Mesendoderm (in vitro differentiated cells): ENCODE measurements around the gene TTC39A.

Source experiments
- DNase-seq: peaks from one replicate; pipeline ENCODE4 v3.0.0; 2013
- H2AK5ac ChIP-seq: 2 replicates; pipeline ENCODE4 v1.6.1; 2013; ENCODE audit warnings: low read length, inconsistent platforms
- H2BK120ac ChIP-seq: 2 replicates; pipeline ENCODE4 v1.6.1; 2013; ENCODE audit warnings: low read depth, mild to moderate bottlenecking, low read length, moderate library complexity, mixed read lengths
- H2BK15ac ChIP-seq: replicated peaks from 2 replicates; pipeline ENCODE4 v1.6.1; 2013; ENCODE audit warnings: low read depth, mild to moderate bottlenecking, moderate library complexity
- H2BK5ac ChIP-seq: 2 replicates; pipeline ENCODE4 v1.6.1; 2013; ENCODE audit warnings: low read length, inconsistent platforms
- H3K18ac ChIP-seq: 2 replicates; pipeline ENCODE4 v1.6.1; 2013; ENCODE audit warnings: mild to moderate bottlenecking, low read length, mixed read lengths
- H3K23ac ChIP-seq: one replicate; pipeline ENCODE4 v1.6.1; 2013; ENCODE audit warnings: low read length
- H3K27ac ChIP-seq: 2 replicates; pipeline ENCODE4 v1.5.1; 2013; ENCODE audit warnings: low read depth, mild to moderate bottlenecking, inconsistent platforms, low read length, moderate library complexity
- H3K27me3 ChIP-seq: 2 replicates; pipeline ENCODE4 v1.6.1; 2013; ENCODE audit warnings: low read length, control low read depth, mild to moderate bottlenecking, inconsistent platforms; ENCODE audit not compliant: insufficient read depth, poor library complexity
- H3K36me3 ChIP-seq: 2 replicates; pipeline ENCODE4 v1.6.1; 2013; ENCODE audit warnings: low read length, inconsistent platforms; ENCODE audit not compliant: control insufficient read depth, insufficient read depth
- H3K4ac ChIP-seq: one replicate; pipeline ENCODE4 v1.6.1; 2013; ENCODE audit warnings: low read depth, mild to moderate bottlenecking, low read length, moderate library complexity
- H3K4me1 ChIP-seq: 2 replicates; pipeline ENCODE4 v1.6.1; 2013; ENCODE audit warnings: low read depth, low read length, inconsistent platforms; ENCODE audit not compliant: control insufficient read depth
- H3K4me2 ChIP-seq: 2 replicates; pipeline ENCODE4 v1.6.1; 2013; ENCODE audit warnings: low read length
- H3K4me3 ChIP-seq: 2 replicates; pipeline ENCODE4 v1.5.1; 2013; ENCODE audit warnings: mild to moderate bottlenecking, low read length
- H3K56ac ChIP-seq: one replicate; pipeline ENCODE4 v1.6.1; 2013; ENCODE audit warnings: low read length
- H3K79me1 ChIP-seq: 2 replicates; pipeline ENCODE4 v1.6.1; 2013; ENCODE audit warnings: low read length, inconsistent platforms
- H3K79me2 ChIP-seq: 2 replicates; pipeline ENCODE4 v1.6.1; 2013; ENCODE audit warnings: mild to moderate bottlenecking, low read length; ENCODE audit not compliant: control insufficient read depth, insufficient read depth
- H3K9ac ChIP-seq: 2 replicates; pipeline ENCODE4 v1.6.1; 2013; ENCODE audit warnings: low read length, inconsistent platforms
- H4K5ac ChIP-seq: one replicate; pipeline ENCODE4 v1.6.1; 2013; ENCODE audit warnings: low read length
- H4K8ac ChIP-seq: one replicate; pipeline ENCODE4 v1.6.1; 2013; ENCODE audit warnings: low read depth, mild to moderate bottlenecking, control low read depth, low read length, moderate library complexity
- WGBS: extraction: QIAGEN DNeasy Blood & Tissue Kit; methylation state at CpG from one replicate; pipeline ENCODE4 v1.1.7; 2013; ENCODE audit warnings: low lambda C conversion rate, missing lambda C conversion rate; ENCODE audit not compliant: insufficient coverage; ENCODE audit errors: extremely low coverage; 5-methylcytosine and 5-hydroxymethylcytosine counted together

Gene TTC39A

GRCh38 chr1:51285055-51285454, 45.3 kb downstream of the TTC39A start:
- Histone ChIP-seq H4K5ac (no peak overlapping the region), H3K4me1 (no peaks in the 10 kb centered on the region), H2AK5ac (no peak overlapping the region), H4K8ac (no peak overlapping the region), H3K27me3 (no peaks in the 10 kb centered on the region), H3K56ac (no peak overlapping the region), H3K4me2 (no peak overlapping the region), H2BK120ac (no peak overlapping the region), H3K79me1 (no peaks in the 10 kb centered on the region), H3K4me3 (no peak overlapping the region), H3K18ac (no peak overlapping the region), H3K79me2 (no peaks in the 10 kb centered on the region), H3K23ac (no peak overlapping the region), H2BK15ac (no peak overlapping the region), H3K4ac (no peak overlapping the region), H3K27ac (no peak overlapping the region), H2BK5ac (no peak overlapping the region), H3K36me3 (no peaks in the 10 kb centered on the region), H3K9ac (no peak overlapping the region)
- DNase-seq = no peak
- WGBS = no CpG with 5 or more reads among the region's 1 CpG

DNA sequence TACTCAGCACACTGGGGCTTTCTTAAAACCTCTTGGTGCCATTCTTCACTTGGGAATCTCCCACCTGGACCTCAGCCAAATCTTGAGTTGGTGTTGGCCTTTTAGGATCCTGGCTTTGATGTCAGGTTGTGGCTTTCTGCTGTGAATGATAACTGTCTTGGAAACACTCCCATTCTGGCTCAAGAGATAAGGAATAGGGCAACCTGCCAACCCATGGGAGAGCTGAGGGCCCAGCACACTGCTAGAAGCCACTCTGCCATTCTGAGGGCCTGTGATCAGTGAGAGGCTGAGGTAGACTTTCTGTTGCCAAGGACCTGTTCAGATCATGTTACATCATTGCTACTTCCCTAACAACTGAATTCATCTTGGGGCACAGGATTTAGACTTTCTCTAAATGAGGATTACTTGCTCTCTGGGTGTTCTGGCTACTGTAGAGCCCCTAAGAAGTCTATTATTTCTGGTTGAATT, 45.8 kb downstream of the TTC39A start:
- H3K4me2 ChIP-seq = no peak overlapping the region
- H3K79me1 ChIP-seq = no peaks in the 10 kb centered on the region
- H3K23ac ChIP-seq = no peak overlapping the region
- no peak overlapping the region for H3K18ac ChIP-seq
- H3K27me3 ChIP-seq = no peaks in the 10 kb centered on the region
- no peak overlapping the region for H2BK15ac ChIP-seq
- H4K5ac ChIP-seq = no peak overlapping the region
- H3K4me1 ChIP-seq = no peaks in the 10 kb centered on the region
- H3K36me3 ChIP-seq = no peaks in the 10 kb centered on the region
- H3K4me3 ChIP-seq = no peak overlapping the region
- H3K79me2 ChIP-seq = no peaks in the 10 kb centered on the region
- H2BK5ac ChIP-seq = no peak overlapping the region
- no peak overlapping the region for H2BK120ac ChIP-seq
- H4K8ac ChIP-seq = no peak overlapping the region
- H3K9ac ChIP-seq = no peak overlapping the region
- H2AK5ac ChIP-seq = no peak overlapping the region
- no peak overlapping the region for H3K4ac ChIP-seq
- H3K27ac ChIP-seq = no peak overlapping the region
- H3K56ac ChIP-seq = no peak overlapping the region
- no peak for DNase-seq

DNA sequence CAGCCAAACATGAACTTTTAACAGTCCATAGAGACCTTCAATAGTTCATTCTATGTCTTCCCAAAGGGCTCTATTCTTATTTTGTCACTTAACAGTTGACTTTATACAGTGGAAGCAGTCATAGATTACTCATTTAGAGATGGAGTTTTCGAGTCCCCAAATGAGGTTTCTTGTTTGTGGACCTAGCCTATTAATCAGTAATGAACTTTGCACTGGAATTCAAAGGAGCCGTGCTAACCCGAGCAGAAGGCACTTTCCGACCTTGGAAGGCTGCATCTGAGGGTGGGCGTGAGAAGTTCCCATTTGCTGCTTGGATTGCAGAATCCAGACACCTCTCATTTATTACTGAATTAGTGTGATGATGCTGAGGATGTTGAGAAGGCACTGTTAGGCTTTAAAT, 46.4 kb downstream of the TTC39A start:
- no peaks in the 10 kb centered on the region for H3K4me1 ChIP-seq
- H2BK5ac ChIP-seq = no peak overlapping the region
- H2AK5ac ChIP-seq = no peak overlapping the region
- H3K79me1 ChIP-seq = no peaks in the 10 kb centered on the region
- no peak overlapping the region for H4K5ac ChIP-seq
- no peak overlapping the region for H3K4ac ChIP-seq
- no peak overlapping the region for H3K4me2 ChIP-seq
- H3K56ac ChIP-seq = no peak overlapping the region
- H3K79me2 ChIP-seq = no peaks in the 10 kb centered on the region
- H3K18ac ChIP-seq = no peak overlapping the region
- DNase-seq = no peak
- no peak overlapping the region for H3K27ac ChIP-seq
- H3K36me3 ChIP-seq = no peaks in the 10 kb centered on the region
- no peak overlapping the region for H2BK15ac ChIP-seq
- no peak overlapping the region for H3K9ac ChIP-seq
- no CpG with 5 or more reads among the region's 5 CpGs for WGBS
- no peak overlapping the region for H3K23ac ChIP-seq
- H3K4me3 ChIP-seq = no peak overlapping the region
- H3K27me3 ChIP-seq = no peaks in the 10 kb centered on the region
- H4K8ac ChIP-seq = no peak overlapping the region
- no peak overlapping the region for H2BK120ac ChIP-seq

- Histone ChIP-seq H3K27ac (no peak overlapping the region), H4K8ac (no peak overlapping the region), H2BK15ac (no peak overlapping the region), H3K4me3 (no peak overlapping the region), H3K56ac (no peak overlapping the region), H2AK5ac (no peak overlapping the region), H3K4ac (no peak overlapping the region), H3K36me3 (no peaks in the 10 kb centered on the region), H3K79me1 (no peaks in the 10 kb centered on the region), H3K27me3 (no peaks in the 10 kb centered on the region), H3K9ac (no peak overlapping the region), H3K23ac (no peak overlapping the region), H3K4me1 (no peaks in the 10 kb centered on the region), H4K5ac (no peak overlapping the region), H3K18ac (no peak overlapping the region), H3K4me2 (no peak overlapping the region), H2BK120ac (no peak overlapping the region), H2BK5ac (no peak overlapping the region), H3K79me2 (no peaks in the 10 kb centered on the region)
- no peak for DNase-seq
- no CpG with 5 or more reads among the region's 5 CpGs for WGBS
Measured at GRCh38 chr1:51282605-51283004, 47.8 kb downstream of the TTC39A start.

DNA sequence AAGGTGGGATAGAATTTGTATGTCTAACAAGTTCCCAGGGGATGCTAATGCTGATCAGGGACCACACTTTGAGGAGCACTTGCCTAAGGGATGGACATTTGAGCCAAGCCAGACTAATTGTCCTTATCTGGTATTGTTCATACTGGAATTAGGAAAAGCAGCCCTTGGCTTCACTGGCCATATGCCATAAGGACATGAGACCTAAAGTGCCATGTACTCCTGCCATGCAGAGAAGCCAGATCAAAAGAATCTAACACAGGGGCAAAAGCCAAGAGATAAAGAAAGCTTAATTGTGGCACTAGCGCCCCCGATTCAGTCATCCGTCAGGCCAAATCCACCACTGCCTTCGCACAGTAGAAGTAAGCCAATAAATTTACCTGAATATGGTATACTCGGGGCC, 48.6 kb downstream of the TTC39A start:
- Histone ChIP-seq H3K27ac (no peak overlapping the region), H2AK5ac (no peak overlapping the region), H2BK15ac (no peak overlapping the region), H3K27me3 (no peaks in the 10 kb centered on the region), H3K4me3 (no peak overlapping the region), H2BK5ac (no peak overlapping the region), H3K18ac (no peak overlapping the region), H4K8ac (no peak overlapping the region), H3K4me2 (no peak overlapping the region), H3K4ac (no peak overlapping the region), H3K79me2 (no peaks in the 10 kb centered on the region), H4K5ac (no peak overlapping the region), H3K79me1 (no peaks in the 10 kb centered on the region), H3K56ac (no peak overlapping the region), H2BK120ac (no peak overlapping the region), H3K36me3 (no peaks in the 10 kb centered on the region), H3K9ac (no peak overlapping the region), H3K23ac (no peak overlapping the region), H3K4me1 (no peaks in the 10 kb centered on the region)
- WGBS = no CpG with 5 or more reads among the region's 5 CpGs
- no peak for DNase-seq

GRCh38 chr1:51280321-51280978, 49.9 kb downstream of the TTC39A start:
- Histone ChIP-seq H4K8ac (no peak overlapping the region), H3K9ac (no peak overlapping the region), H3K4ac (no peak overlapping the region), H2BK15ac (no peak overlapping the region), H3K4me2 (no peak overlapping the region), H2BK120ac (no peak overlapping the region), H3K23ac (no peak overlapping the region), H3K27me3 (no peaks in the 10 kb centered on the region), H2AK5ac (no peak overlapping the region), H3K79me1 (no peaks in the 10 kb centered on the region), H3K27ac (no peak overlapping the region), H3K4me3 (no peak overlapping the region), H3K56ac (no peak overlapping the region), H3K18ac (no peak overlapping the region), H2BK5ac (no peak overlapping the region), H3K79me2 (no peaks in the 10 kb centered on the region), H3K36me3 (no peaks in the 10 kb centered on the region), H3K4me1 (no peaks in the 10 kb centered on the region), H4K5ac (no peak overlapping the region)
- WGBS = no CpG with 5 or more reads among the region's 4 CpGs
- no peak for DNase-seq
